Measurements from ENCODE around the gene STPG1.

DNA sequence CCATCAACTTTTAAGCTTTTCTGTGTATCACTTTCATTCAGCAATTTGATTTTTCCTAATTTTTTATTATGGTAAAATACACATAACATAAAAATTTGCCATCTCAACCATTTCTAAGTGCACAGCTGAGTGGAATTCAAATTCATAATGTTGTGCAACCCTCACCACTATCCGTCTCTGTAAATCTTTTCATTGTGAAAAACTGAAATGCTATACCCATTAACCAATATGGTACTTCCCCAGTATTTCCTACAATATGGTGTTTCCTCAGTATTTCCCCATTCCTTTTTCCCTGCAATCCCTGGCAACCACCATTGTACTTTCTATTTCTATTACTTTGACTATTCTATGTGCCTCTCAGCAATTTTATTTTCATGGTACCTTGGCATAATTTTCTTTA, 6.8 kb downstream of the STPG1 start:
- TF ChIP-seq CTCF (conservative IDR thresholded peaks at IDR 0.05; ENCODE audit: low read depth, low read length) (no peak), EZH2phosphoT487 (IDR thresholded peaks at IDR 0.05; ENCODE audit: borderline replicate concordance, low read length) (no peak), EZH2 (IDR thresholded peaks at IDR 0.05; ENCODE audit: low read length, unreplicated experiment) (no peak)
